ENCODE results near the gene MARCHF9.

Gene MARCHF9

DNA sequence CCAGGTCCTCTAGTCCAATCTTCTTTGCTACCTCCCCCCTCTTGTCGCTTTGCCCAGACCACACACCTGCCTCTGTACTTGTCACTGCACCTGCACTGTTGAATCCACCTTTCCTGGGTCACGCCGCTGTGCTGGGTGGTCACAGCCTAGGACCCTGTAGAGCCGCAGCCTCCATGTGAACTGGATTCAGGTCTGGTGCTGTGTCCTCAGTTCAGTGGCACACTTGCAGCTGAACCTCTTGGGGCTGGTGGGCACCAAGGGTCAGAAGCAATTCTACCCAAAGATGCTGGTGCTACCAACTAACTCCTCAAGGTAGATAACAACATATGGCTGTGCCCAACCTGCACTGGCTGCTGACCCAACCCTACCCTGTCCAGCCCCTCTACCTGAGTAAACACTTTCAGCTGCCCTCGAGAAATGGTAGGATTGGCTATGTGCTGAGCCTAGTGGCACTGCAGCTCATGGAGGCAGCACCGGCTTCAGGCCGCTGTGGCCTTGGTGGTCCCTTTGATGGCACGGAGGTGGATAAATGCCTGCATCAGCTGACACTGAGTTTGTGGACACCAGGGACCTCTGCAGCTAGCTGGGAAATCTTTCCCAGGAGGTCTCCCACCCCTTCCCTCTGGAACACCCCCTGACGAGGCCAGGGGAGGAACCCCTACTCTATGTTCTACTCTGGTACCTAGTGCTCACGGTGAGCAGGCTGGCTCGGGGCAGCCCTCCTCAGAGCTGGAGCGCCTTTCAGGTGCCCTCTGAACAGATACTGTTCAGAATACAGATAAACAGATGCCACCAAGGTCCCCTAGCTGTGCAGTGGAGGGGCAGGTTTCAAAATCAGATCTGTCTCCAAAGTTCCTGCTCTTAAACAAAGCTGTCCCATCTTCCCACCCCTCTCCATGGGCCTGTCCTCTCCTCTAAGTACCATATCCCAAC lies 30.6 kb upstream of the MARCHF9 start:
- no peak for DNase-seq (ENCODE audit: low read depth in 2 of 2)

DNA sequence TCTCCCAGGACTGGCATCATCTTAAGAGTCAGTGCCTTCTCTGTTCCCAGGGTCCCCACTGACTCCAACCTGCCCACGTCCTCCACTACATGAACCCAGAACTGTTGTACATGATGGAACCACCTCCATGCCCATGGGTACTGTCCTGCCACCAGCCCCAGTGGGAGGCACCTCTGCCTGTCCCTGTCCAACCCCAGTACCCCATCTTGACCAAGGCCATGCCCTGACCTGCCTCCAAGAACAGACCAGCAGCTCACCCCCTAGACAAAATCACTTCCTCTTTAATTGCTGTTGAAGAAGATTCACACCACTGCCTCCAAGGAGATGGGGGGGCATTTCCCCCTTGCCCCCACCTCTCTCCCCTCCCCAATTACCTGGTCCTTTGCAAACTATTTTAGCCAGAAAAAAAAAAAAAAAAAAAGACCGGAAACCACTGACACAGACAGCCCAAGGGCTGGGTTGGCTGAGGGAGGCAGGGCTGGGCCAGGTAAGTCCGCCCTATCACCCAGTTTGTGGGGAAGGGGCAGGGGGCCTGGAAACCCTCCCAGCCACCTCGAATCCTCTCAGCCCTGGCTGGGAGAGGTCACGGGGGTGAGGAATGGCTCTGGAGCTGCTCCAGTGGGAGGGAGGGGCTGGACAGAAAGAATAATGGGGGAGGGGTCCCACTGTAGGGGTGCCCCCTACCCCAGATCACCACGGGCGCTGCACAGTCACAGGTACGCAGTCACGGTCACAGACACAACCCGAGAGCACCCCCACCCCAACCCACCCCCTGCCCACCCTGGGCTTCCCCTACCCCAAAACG lies 29.8 kb upstream of the MARCHF9 start:
- no peak for DNase-seq (ENCODE audit: low read depth in 2 of 2)

DNA sequence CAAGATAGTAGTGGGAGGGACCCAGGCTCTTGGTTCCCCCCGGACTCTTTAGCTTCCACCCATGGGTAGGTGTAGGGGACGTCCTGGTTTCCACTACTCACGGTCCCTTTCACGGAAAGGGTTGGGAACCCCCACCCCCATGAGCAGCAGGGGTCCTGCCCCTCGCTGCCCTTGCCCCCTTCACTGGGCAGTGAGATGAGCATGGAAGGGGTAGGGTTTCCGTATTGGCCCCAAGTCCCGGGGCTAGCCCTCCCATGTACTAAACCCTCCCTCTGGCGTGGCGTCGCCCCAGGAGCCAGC lies 29.1 kb upstream of the MARCHF9 start:
- no peak for DNase-seq (ENCODE audit: low read depth in 2 of 2)

DNA sequence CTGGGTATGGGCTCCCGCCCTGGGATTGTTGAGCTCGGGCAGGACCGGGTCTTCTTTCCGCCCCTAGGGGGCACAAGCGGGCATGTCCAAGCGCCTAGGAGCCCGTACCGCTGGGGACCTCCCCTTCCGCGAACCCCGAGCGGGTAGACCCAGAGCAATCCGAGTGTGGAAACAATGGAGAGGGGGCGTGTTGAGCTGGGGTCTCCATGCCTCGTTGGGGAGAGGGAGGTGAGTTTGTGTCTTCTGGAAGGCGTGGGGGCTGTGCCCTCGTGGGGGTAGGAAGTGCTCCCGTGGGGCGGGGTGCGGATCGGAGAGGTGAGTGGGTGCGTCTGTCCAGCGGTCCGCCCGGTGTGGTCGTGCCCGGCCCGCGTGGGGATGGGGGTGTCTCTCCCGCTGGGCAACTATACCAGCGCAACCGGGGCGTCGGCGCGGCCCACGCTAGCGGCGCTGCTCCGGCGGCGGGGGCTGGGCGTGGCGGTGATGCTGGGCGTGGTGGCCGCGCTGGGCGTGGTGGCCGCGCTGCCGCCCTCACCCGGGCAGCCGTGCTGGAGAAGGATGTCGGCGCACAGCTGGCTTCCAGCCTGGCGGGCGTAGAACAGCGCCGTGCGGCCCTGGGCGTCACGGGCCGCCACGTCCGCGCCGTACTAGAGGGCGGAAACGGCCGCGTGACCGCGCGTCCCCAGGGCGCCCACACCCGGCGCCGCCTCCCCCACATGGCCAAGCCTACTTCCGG lies 28.6 kb upstream of the MARCHF9 start:
- no peak for DNase-seq (ENCODE audit: low read depth in 2 of 2)

DNA sequence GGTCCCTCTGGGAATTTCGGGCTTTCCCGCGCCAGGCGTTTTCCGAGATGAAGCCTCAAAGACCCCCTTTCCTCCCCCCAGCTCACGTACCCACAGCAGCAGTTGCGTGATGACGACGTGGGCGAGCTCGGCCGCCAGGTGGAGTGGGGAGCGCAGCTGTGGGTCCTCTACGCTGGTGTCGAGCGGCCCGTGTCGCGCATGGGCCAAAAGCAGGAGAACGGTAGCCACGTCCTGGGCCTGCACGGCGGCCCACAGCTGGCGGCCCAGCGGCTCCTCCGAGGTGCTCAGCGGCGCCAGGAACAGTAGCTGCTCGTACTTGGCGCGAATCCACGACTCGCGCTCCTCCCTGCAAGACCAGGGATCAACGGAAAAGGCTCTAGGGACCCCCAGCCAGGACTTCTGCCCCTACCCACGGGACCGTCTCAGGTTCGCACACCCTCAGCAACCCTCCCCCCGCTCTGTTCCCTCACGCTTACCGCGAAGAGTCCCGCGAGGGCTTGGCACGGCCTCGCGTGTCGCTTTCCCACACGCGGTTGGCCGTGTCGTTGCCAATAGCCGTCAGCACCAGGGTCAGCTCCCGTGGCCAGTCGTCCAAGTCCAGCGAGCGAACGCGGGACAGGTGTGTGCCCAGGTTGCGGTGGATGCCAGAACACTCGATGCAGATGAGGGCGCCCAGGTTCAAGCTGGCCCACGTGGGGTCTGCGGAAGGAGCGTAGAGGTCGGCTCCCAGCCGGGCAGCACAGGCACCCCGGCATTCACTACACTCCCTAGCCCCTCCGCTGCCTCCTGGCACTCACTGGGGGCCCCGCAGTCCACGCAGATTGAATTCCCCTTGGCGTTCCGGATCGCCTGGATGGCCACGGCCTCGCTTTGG lies 27.8 kb upstream of the MARCHF9 start:
- DNase-seq (ENCODE audit: low read depth in 2 of 2), result no peak

DNA sequence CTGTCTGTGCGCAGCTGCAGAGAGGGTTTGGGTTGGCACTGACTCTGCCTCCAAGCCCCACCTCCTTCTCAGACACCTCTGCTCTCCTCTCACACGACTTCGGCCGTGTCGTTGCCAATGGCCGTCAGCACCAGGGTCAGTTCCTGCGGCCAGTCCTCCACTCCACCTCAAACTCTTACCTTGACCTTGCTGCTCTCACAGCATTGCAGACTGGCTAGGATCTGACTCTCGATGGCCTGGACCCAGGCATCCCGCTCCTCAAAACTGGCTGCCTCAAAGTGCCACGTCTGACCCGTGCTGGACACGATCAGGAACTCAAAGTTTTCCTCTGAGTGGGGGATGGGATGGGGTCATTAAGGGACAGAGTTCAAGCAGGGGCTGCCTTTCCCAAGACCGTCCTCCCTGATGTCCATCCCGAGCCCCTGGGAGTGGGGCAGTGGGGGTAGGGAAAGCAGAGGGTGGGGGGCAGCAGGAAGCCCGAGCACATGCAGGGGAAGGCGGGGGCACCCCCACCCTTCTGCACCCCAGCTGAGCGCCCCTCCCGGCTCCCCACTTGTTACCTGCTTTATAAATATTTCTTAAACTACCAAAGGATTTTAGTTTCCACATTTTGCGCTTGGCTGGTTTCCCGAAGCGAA lies 27.0 kb upstream of the MARCHF9 start:
- DNase-seq (ENCODE audit: low read depth in 2 of 2), result no peak

DNA sequence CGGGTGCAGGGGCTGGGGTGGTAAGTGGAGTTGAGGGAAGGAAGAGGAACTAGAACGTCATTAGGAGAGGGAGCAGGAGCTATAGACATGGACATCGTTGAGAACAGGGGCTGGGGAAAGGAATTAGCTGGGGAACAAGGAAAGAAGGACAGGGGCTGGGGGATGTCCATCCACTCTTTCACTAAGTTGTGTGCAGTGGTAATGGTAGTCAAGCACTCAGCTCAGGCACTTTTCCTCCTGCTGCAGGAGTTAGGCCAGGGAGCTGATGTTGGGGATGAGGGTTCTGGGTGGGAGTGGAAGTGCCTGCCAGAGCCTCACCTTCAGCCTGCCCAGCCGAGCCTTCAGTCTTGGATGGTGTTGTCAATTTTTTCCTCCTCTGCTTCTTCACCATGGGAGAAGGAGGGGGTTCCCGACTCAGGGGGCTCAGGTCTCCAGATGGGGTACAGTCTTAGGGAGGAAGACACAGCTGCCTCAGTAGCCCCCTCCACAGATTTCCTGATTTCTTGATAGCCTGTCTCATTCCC lies 25.5 kb upstream of the MARCHF9 start:
- DNase-seq (ENCODE audit: low read depth in 2 of 2), result no peak

DNA sequence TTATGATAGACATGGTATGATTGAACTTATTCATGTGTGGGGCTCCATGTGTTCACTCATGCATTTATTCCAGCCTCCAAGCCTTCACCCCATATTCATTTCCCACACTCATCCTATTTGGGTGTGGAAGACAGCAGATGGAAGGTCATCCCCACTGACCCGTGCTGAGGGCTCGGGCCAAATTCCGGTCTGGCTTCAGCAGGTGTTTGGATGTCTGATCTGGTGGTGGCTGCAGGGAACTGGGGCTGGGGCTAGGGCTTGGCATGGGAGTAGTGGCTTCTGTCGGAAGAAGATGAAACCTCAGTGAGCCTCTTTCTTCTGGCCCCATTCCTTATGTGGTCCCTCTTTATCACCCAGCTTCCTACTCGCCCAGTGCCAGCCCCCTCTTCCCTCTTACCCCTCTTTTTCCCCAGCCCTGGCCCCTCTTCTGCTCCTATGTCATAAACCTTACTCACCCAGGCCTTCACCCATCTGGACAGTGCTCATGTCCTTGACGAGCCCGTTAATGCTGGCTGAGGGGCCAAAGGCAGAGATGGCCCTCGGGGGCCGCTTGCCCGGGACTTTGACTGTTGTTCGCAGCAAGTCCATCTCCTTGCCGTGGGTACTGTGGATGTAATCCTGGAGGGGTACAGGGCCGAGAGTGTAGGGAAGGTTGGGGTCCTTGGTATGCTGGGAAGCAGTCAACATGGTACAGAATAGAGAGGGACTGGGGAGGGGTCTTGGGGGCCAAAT lies 24.4 kb upstream of the MARCHF9 start:
- no peak for DNase-seq (ENCODE audit: low read depth in 2 of 2)

DNA sequence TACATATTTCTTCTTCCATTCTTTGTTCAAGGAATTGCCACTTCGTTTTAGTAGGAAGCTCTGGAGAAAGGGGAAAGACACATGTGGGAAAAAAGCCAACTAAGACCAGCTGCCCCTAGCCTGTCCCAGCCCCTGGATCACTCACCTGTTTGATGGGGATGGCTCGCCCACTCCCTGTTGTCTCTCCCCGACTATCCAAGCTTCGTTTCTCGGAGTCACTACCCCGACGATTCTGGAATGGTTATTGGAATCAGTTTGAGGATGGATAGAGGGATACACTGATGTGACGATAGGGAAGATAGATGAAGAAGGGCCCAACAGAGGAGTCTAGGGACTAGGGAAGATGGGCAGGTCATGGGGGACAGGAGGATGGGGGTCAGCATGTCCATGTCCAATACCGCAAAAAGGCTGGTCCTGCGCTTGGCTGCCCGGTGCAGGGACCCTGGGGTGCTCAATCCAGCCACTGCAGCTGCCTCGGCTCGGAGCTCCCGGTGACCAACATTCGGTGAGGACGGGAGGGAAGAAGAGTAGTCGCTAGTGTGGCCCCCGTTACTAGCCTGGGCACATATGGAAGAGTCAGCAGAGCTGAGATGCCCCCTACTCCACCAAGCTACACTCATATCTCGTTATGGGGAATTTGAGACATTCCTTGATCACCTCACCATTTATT lies 23.4 kb upstream of the MARCHF9 start:
- no peak for DNase-seq (ENCODE audit: low read depth in 2 of 2)

DNA sequence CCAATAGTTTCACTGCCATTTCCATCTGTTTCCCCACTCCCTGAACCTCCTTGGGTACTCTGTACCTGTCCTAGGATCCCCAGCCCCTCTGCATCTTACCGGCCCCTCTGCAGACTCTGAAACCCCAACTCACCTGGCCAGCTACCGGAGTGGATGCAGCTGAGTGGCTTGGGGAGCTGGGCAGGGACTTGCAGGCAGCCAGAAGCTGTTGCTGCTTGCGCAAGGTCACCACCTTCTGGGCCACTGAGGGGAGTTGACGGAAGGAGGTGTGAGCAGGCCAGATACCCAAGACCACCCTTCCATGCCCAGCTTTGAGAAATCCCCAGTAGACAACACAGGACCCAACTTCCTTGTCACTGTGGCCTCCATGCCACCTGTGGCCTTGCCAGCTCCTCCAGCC lies 22.6 kb upstream of the MARCHF9 start:
- no peak for DNase-seq (ENCODE audit: low read depth in 2 of 2)

DNA sequence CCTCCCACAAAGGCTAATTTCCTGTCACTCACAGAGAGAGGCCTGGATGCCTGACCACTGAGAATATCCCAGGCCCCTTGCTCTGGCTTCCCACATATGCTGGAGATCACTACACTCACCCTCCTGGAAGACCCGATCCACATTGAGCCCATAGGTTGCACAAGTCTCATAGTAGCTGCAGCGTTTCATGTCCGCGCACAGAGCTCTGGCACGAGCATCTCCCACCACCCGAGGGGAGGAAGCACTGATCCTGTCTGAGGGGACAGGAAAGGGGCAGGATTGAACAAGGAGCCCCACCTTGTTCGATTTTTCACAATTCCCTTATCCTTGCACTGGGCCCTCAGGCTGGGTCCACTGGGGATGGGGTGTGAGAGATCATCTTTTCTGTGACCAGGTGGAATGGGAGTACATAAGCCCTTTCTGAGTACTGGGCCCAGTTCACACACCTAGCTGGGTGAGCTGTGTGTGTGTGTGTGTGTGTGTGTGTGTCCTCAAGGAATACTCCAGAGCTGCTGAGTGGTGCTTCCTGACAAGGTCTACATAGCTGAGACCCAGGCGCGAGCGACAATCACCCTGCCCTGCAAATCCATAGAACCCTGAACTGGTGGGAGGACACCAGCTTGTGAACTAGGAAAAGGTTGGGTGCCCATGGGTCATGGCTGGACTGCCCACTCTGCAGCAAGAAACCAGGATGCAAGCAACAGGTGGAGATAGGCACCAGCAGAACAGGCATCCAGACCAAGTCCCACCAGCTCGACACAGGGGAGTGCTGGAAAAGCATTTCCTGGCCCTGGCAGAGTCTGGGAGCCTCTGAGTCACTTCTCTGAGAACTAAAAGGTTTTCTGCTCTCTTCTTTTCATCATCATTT lies 21.9 kb upstream of the MARCHF9 start:
- no peak for DNase-seq (ENCODE audit: low read depth in 2 of 2)

DNA sequence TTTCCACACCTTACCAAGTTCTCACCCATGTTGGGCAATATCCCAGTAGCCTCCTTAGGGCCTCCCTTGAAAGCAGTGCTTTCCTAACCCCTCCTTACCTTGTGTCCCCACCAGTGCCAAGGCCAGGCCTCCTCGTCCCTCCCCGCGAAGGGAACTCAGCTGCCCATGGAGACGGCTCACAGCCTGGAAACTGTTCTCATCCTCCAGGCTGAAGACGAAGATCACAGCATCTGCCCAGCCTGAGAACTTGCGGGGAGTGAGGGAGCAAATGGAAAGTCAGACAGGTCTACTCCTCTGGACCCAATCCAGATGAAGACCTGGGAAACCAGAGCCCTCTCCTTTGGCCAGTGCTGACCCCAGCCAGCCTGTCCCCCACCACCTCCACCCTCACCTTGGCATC lies 21.0 kb upstream of the MARCHF9 start:
- no peak for DNase-seq (ENCODE audit: low read depth in 2 of 2)

DNA sequence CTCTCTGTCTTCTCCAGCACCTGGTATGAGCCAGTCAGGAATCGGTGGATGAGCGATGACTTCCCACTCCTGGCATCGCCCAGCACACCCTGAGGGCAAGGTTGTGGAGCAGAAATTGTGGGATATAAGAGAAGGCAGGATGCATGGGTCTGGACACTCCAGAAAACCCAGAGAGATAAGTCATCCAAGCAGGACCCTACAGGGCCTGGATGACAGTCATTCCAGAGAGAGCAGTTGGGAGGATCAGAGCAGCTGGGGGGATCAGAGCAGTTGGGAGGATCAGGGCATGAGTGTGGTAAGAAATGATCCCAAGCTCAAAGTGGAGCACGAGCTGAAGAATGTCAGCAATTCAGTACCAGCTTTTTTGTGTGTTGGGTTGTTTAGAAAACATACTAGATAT lies 20.3 kb upstream of the MARCHF9 start:
- no peak for DNase-seq (ENCODE audit: low read depth in 2 of 2)

DNA sequence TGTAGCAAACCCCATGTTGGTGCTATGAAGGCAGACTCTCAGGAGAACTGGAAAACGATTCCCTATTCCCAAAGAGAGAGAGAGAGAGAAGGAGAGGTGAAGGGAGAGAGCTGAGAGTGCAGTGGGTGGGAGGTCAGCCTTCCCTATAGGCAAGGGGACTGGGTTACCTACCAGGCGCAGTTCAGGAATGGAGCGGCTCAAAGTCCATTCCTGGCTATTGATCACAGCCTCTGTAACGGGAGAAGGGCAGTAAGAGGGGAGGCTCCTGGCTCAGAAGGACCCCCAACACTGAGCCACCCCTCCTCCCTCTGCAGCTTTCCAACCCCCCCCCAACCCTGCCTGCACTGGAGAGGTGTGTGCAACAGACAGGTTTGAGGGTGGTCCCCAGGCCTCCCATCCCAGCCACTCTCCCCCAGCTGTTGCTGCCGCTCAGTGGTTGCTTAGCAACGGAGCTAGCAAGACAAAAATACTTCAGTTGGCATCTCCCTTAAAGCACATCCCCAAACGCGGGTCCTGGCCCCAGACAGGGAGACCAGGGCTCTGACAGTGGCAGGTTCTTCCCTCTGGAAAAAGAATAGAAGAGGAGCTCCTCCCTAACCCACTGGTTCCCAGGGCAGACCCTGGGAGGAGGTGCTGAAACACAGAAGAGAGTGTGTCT lies 19.6 kb upstream of the MARCHF9 start:
- no peak for DNase-seq (ENCODE audit: low read depth in 2 of 2)

DNA sequence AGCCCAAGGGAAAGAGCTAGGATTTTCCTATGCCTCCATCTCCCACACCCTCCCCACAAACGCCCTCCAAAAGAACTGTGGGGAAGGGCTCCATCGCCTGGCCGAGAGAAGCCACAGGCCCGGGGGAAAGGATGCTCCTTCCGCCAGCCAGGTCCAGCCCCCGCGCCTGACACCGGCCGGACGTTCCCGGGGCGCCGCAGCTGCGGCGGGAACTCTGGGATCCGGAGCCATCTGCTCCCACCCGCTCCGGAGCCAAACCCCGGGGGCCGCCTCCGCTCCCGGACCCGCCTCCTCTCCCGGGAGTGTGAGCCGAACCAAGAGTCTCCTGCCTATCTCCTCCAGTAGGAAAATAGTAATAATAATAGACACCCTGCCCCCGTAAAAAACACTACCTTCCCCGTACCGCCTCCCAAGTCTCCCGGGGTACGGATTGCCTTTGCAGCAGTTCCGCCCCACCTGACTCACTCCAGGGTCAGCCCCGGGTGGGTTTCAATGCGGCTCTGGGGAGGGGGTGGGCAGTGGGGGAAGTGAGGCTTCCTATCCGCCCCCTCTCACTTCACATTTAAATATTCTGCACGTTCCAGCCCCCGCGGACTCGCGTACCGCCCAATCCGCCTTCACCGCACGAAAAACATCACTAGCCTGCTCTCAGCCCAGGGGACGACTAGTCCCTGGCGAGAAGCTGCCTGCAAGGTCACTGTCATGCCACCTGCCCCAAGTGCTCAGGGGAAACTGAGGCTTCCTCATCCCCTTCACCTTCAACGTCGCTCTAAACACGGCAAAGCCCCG lies 18.8 kb upstream of the MARCHF9 start:
- no peak for DNase-seq (ENCODE audit: low read depth in 2 of 2)

DNA sequence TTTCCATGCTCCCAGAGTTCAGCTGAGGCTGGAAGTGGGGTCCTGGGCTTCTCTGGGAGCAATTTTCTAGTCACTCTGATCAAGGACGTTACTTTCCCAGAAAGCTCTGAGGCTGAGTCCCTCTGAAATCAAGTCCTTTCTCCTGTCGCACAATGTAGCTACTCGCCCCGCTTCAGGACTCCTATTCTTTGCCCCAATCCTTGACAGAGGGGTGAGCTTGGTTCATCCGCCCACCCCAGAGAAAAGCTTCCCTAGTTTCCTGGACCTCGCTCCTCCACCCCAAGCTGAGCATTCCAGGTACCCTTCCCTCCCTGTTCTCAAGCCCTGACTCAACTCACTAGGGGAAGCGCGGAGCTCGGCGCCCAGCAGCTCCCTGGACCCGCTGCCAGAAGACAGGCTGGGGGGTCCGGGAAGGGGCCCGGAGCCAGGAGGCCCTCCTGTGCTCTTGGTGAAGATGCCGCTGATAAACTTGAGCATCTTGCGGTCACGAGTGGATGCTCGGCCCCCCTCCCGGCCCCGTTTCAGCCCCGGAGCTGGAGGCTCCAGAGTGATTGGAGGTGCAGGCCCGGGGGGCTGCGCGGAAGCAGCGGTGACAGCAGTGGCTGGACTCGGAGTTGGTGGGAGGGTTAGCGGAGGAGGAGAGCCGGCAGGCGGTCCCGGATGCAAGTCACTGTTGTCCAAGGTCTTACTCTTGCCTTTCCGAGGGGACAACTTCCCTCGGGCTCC lies 18.0 kb upstream of the MARCHF9 start:
- DNase-seq (ENCODE audit: low read depth in 2 of 2), result no peak
